KMS-11 (cell line): ENCODE data around the gene ZNF182.
"Not testable (repeated sequence)": the region's sequence is repeated elsewhere in the genome, so short reads cannot be mapped to it uniquely, and the experiment has no call there.

Experiments used
- H2AFZ ChIP-seq: fragments of 200-600 bp; sonication (generic); 2 replicates; pipeline ENCODE4 v1.6.1; 2016; ENCODE audit warnings: antibody characterized with exemption, mixed run types, low read depth
- H3K27ac ChIP-seq: fragments of 200-600 bp; sonication (generic); 2 replicates; pipeline ENCODE4 v1.6.1; 2016; ENCODE audit warnings: mild to moderate bottlenecking, mixed run types
- H3K27me3 ChIP-seq: fragments of 200-600 bp; sonication (generic); 2 replicates; pipeline ENCODE4 v1.6.1; 2017; ENCODE audit warnings: mild to moderate bottlenecking, low read depth, mixed run types, moderate library complexity; ENCODE audit not compliant: insufficient read depth
- H3K36me3 ChIP-seq: fragments of 200-600 bp; sonication (generic); 2 replicates; pipeline ENCODE4 v1.6.1; 2017; ENCODE audit warnings: mild to moderate bottlenecking, mixed run types; ENCODE audit not compliant: insufficient read depth
- H3K4me1 ChIP-seq: fragments of 200-600 bp; sonication (generic); 2 replicates; pipeline ENCODE4 v1.6.1; 2016; ENCODE audit warnings: mild to moderate bottlenecking, low read depth, mixed run types; ENCODE audit not compliant: poor library complexity, severe bottlenecking
- H3K4me2 ChIP-seq: fragments of 200-600 bp; sonication (generic); 2 replicates; pipeline ENCODE4 v1.7.0; 2016; ENCODE audit warnings: mild to moderate bottlenecking, mixed run types
- H3K4me3 ChIP-seq: fragments of 200-600 bp; sonication (generic); IDR thresholded peaks from 2 replicates; pipeline ENCODE4 v1.6.1; 2017; ENCODE audit warnings: low read depth, low read length, mixed read lengths; ENCODE audit not compliant: insufficient read depth
- H3K79me2 ChIP-seq: fragments of 200-600 bp; sonication (generic); 2 replicates; pipeline ENCODE4 v1.6.1; 2016; ENCODE audit warnings: low read depth, mixed run types; ENCODE audit not compliant: insufficient read depth
- H3K9ac ChIP-seq: fragments of 200-600 bp; sonication (generic); 2 replicates; pipeline ENCODE4 v1.6.1; 2016; ENCODE audit warnings: mild to moderate bottlenecking, mixed run types
- H4K20me1 ChIP-seq: fragments of 200-600 bp; sonication (generic); 2 replicates; pipeline ENCODE4 v1.6.1; 2016; ENCODE audit warnings: mild to moderate bottlenecking, mixed run types; ENCODE audit not compliant: insufficient read depth
- TF ChIP-seq, protein P1 (sequence below): fragments of 200-600 bp; sonication (generic); conservative IDR thresholded peaks from 2 replicates; pipeline ENCODE4 v1.6.1; 2017; ENCODE audit warnings: low read depth, mild to moderate bottlenecking, antibody characterized with exemption, low read length, moderate library complexity, mixed read lengths

Gene ZNF182

GRCh38 chrX:47976254-47977151, 27.3 kb downstream of the ZNF182 start:
- no peak overlapping the region for H2AFZ ChIP-seq
- H3K4me1 ChIP-seq: no peaks in the 10 kb centered on the region
- no peaks in the 10 kb centered on the region for H3K36me3 ChIP-seq
- H3K79me2 ChIP-seq: no peaks in the 10 kb centered on the region
- TF ChIP-seq, protein P1, sequence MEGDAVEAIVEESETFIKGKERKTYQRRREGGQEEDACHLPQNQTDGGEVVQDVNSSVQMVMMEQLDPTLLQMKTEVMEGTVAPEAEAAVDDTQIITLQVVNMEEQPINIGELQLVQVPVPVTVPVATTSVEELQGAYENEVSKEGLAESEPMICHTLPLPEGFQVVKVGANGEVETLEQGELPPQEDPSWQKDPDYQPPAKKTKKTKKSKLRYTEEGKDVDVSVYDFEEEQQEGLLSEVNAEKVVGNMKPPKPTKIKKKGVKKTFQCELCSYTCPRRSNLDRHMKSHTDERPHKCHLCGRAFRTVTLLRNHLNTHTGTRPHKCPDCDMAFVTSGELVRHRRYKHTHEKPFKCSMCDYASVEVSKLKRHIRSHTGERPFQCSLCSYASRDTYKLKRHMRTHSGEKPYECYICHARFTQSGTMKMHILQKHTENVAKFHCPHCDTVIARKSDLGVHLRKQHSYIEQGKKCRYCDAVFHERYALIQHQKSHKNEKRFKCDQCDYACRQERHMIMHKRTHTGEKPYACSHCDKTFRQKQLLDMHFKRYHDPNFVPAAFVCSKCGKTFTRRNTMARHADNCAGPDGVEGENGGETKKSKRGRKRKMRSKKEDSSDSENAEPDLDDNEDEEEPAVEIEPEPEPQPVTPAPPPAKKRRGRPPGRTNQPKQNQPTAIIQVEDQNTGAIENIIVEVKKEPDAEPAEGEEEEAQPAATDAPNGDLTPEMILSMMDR: no peak
- H4K20me1 ChIP-seq: no peaks in the 10 kb centered on the region
- no peak overlapping the region for H3K27ac ChIP-seq
- no peak overlapping the region for H3K9ac ChIP-seq
- no peak overlapping the region for H3K4me3 ChIP-seq
- H3K4me2 ChIP-seq: no peak overlapping the region
- no peaks in the 10 kb centered on the region for H3K27me3 ChIP-seq

- Histone ChIP-seq H3K27ac (no peak overlapping the region), H2AFZ (no peak overlapping the region), H3K4me2 (no peak overlapping the region), H3K36me3 (no peaks in the 10 kb centered on the region), H3K4me1 (no peaks in the 10 kb centered on the region), H4K20me1 (no peaks in the 10 kb centered on the region), H3K4me3 (no peak overlapping the region), H3K9ac (no peak overlapping the region), H3K27me3 (no peaks in the 10 kb centered on the region), H3K79me2 (no peaks in the 10 kb centered on the region)
- TF ChIP-seq, protein P1: no peak
These were observed 30.6 kb downstream of the ZNF182 start for GRCh38 chrX:47973235-47973634.

DNA sequence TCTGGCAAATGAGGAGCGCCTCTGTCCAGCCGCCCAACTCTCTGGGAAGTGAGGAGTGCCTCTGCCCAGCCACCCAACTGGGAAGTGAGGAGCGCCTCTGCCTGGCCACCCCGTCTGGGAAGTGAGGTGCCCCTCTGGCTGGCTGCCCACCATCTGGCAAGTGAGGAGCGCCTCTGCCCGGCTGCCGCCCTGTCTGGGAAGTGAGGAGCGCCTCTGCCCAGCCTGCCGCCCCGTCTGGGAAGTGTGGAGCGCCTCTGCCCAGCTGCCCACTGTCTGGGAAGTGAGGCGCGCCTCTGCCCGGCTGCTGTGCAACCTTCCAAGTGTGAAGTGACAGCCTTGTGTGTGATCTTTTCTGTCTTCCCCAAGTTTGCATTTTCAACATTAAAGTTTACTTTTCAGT, 38.3 kb downstream of the ZNF182 start:
- H3K27ac ChIP-seq, H3K4me1 ChIP-seq, H3K4me3 ChIP-seq, H3K79me2 ChIP-seq, H2AFZ ChIP-seq, H3K9ac ChIP-seq, H3K36me3 ChIP-seq, H3K27me3 ChIP-seq, H3K4me2 ChIP-seq, H4K20me1 ChIP-seq: not testable (repeated sequence)

- not testable (repeated sequence) for H3K4me3 ChIP-seq, H3K4me2 ChIP-seq, H3K4me1 ChIP-seq, H4K20me1 ChIP-seq, H3K27ac ChIP-seq, H3K9ac ChIP-seq, H3K27me3 ChIP-seq, H3K36me3 ChIP-seq, H3K79me2 ChIP-seq, H2AFZ ChIP-seq
These were observed 42.0 kb downstream of the ZNF182 start for GRCh38 chrX:47961830-47962229.

- TF ChIP-seq, protein P1: no peak
- no peak overlapping the region for H3K4me3 ChIP-seq
- H3K27ac ChIP-seq: no peak overlapping the region
These were observed 43.4 kb downstream of the ZNF182 start for GRCh38 chrX:47960406-47960805.

More at GRCh38 chrX:47960406-47960805, 43.4 kb downstream of the ZNF182 start:
- no peaks in the 10 kb centered on the region for H3K4me1 ChIP-seq
- H3K79me2 ChIP-seq: no peaks in the 10 kb centered on the region
- H3K27me3 ChIP-seq: no peaks in the 10 kb centered on the region
- no peaks in the 10 kb centered on the region for H4K20me1 ChIP-seq
- no peaks in the 10 kb centered on the region for H3K36me3 ChIP-seq
- no peak overlapping the region for H3K4me2 ChIP-seq
- H2AFZ ChIP-seq: no peak overlapping the region
- H3K9ac ChIP-seq: no peak overlapping the region
